ENCODE measurements around the gene RIPOR2.

GRCh38 chr6:24985323-24985722, 49.6 kb upstream of the RIPOR2 start:
- TF ChIP-seq EZH2 (IDR thresholded peaks at IDR 0.05; ENCODE audit: borderline replicate concordance, low read depth, low read length, severe bottlenecking) (no peak), POLR2A (IDR thresholded peaks at IDR 0.05; ENCODE audit: low read depth, low read length) (no peak), MAX (IDR thresholded peaks at IDR 0.05; ENCODE audit: insufficient read depth, insufficient read length) (no peak), CTCF (IDR thresholded peaks at IDR 0.05; ENCODE audit: extremely low read depth in 1 of 2, insufficient read depth in 1 of 2, low read depth in 1 of 2, low read length in 2 of 2) (no peak), POLR2AphosphoS5 (IDR thresholded peaks at IDR 0.05; ENCODE audit: insufficient read depth, low read depth, low read length) (no peak), GATA2 (IDR thresholded peaks at IDR 0.05; ENCODE audit: insufficient read depth, insufficient read length, low read depth, low read length) (no peak), JUN (IDR thresholded peaks at IDR 0.05; ENCODE audit: borderline replicate concordance, insufficient read depth, insufficient read length, low read depth) (no peak), FOS (IDR thresholded peaks at IDR 0.05; ENCODE audit: borderline replicate concordance, insufficient read depth, low read length) (no peak), MYC (IDR thresholded peaks at IDR 0.05; ENCODE audit: low read depth, low read length) (no peak)

Data from endothelial cell of umbilical vein (primary cell).